HepG2 (cell line): Measurements from ENCODE around the gene CEBPA. TPM values are rescaled to one million over a fixed set of nuclear protein-coding genes. Genes with fewer than 3 reads are reported as not detected.
A peak's percentile ranks its signal among the peaks of the same experiment; 100 is the strongest.

ENCODE experiments used
- ATAC-seq: fragments of 200-7000 bp; cut with Tn5 transposase; 3 replicates; pipeline ENCODE4 v1.9.1; 2020; ENCODE audit warnings: mild to moderate bottlenecking, moderate library complexity
- BruUV-seq: library from RNA; stranded (reverse); fragments of 400-500 nt; replicated peaks from 2 replicates; lab custom pipeline; 2021; lab: Mats Ljungman, UMichigan
- CTCF ChIA-PET: fragments of 300-600 bp; formaldehyde crosslinking; extraction: SDS; loops from one replicate; lab custom pipeline; 2021; ENCODE audit warnings: low total read pairs, inconsistent platforms, low intra/inter-chr PET ratio; lab: Yijun Ruan, JAX
- POLR2A ChIA-PET: fragments of 350-600 bp; sonication (Branson Sonifier 250); formaldehyde crosslinking; loops from one replicate; lab custom pipeline; 2020; ENCODE audit warnings: antibody characterized with exemption, inconsistent platforms; lab: Yijun Ruan, JAX
- DNase-seq: peaks from one replicate; pipeline ENCODE4 v3.0.0-alpha.2; 2015; ENCODE audit warnings: low spot score
- FAIRE-seq: peaks from 3 replicates; lab custom pipeline; 2011; peaks lifted over from hg19 to GRCh38; lab: Jason Lieb, UNC
- H2AFZ ChIP-seq: one replicate; pipeline ENCODE4 v1.6.1; 2011; ENCODE audit warnings: low read length, inconsistent platforms
- H3K27ac ChIP-seq: fragments of 300-600 bp; 3 replicates; pipeline ENCODE4 v1.8.0; 2011; ENCODE audit warnings: mixed run types, mild to moderate bottlenecking, mixed read lengths, low read length, inconsistent platforms; ENCODE audit not compliant: insufficient read depth; ENCODE audit errors: extremely low read length
- H3K27me3 ChIP-seq, 2 experiments: fragments of 200-600 bp in 1 of 2; 2 replicates in 1 of 2; 3 replicates in 1 of 2; pipeline versions ENCODE4 v1.6.0 to v1.8.0; 2011; ENCODE audit warnings: low read length in 2 of 2, mild to moderate bottlenecking in 2 of 2, moderate library complexity in 2 of 2, inconsistent platforms in 1 of 2; ENCODE audit not compliant: insufficient read depth in 2 of 2, control insufficient read depth in 1 of 2
- H3K36me3 ChIP-seq, 2 experiments: fragments of 200-600 bp in 1 of 2; replicated peaks in 1 of 2; 2 replicates in 1 of 2; 3 replicates in 1 of 2; pipeline versions ENCODE4 v1.5.1 to v1.8.0; 2011; ENCODE audit warnings: low read length in 2 of 2, inconsistent platforms in 1 of 2; ENCODE audit not compliant: insufficient read depth in 2 of 2, control insufficient read depth in 1 of 2
- H3K4me1 ChIP-seq: 2 replicates; pipeline ENCODE4 v1.5.1; 2012; ENCODE audit warnings: low read length, inconsistent platforms; ENCODE audit not compliant: insufficient read depth
- H3K4me2 ChIP-seq: 2 replicates; pipeline ENCODE4 v1.6.0; 2011; ENCODE audit warnings: low read depth, low read length, inconsistent platforms
- H3K4me3 ChIP-seq, 3 experiments: fragments of 200-600 bp in 1 of 3; sonication (generic), shearing (Covaris generic) in 1 of 3; replicated peaks in 1 of 3; 2 replicates each; pipeline ENCODE4 v1.5.1; 2011 to 2016; ENCODE audit warnings: low read length in 3 of 3, inconsistent platforms in 2 of 3, low read depth in 2 of 3, mild to moderate bottlenecking in 2 of 3, control low read depth in 1 of 3, mixed read lengths in 1 of 3; ENCODE audit not compliant: insufficient read depth in 1 of 3
- H3K79me2 ChIP-seq: one replicate; pipeline ENCODE4 v1.6.1; 2011; ENCODE audit warnings: low read length, inconsistent platforms; ENCODE audit not compliant: insufficient read depth
- H3K9ac ChIP-seq: 2 replicates; pipeline ENCODE4 v1.6.0; 2011; ENCODE audit warnings: mild to moderate bottlenecking, low read depth, low read length, inconsistent platforms; ENCODE audit not compliant: insufficient read depth
- H3K9me3 ChIP-seq: 2 replicates; pipeline ENCODE4 v1.5.1; 2012; ENCODE audit warnings: mild to moderate bottlenecking, low read length
- H4K20me1 ChIP-seq: 2 replicates; pipeline ENCODE4 v1.6.0; 2011; ENCODE audit warnings: inconsistent platforms, mild to moderate bottlenecking, low read length, moderate library complexity; ENCODE audit not compliant: insufficient read depth
- BHLHE40 ChIP-seq: IDR thresholded peaks from 2 replicates; pipeline ENCODE4 v1.6.1; 2011; ENCODE audit warnings: low read length, improper control_type of control experiment
- FOXJ3 ChIP-seq: sonication (generic); formaldehyde crosslinking; IDR thresholded peaks from 2 replicates; pipeline ENCODE4 v1.4.0; 2020; ENCODE audit warnings: missing genetic modification reagents, mild to moderate bottlenecking, borderline replicate concordance
- GTF3A ChIP-seq: sonication (generic); formaldehyde crosslinking; conservative IDR thresholded peaks from 2 replicates; pipeline ENCODE4 v1.4.0; 2020; ENCODE audit warnings: mild to moderate bottlenecking, missing genetic modification reagents
- RFX1 ChIP-seq: fragments of 450-650 bp; IDR thresholded peaks from 2 replicates; pipeline ENCODE4 v1.6.1; 2017
- ZNF367 ChIP-seq: sonication (generic); formaldehyde crosslinking; IDR thresholded peaks from 2 replicates; pipeline ENCODE4 v1.4.0; 2020; ENCODE audit warnings: missing genetic modification reagents, borderline replicate concordance
- ZNF878 ChIP-seq: sonication (generic); formaldehyde crosslinking; IDR thresholded peaks from 2 replicates; pipeline ENCODE4 v1.8.1; 2023; ENCODE audit warnings: mild to moderate bottlenecking, missing genetic modification reagents, moderate library complexity
- ZSCAN25 ChIP-seq: sonication (generic); formaldehyde crosslinking; IDR thresholded peaks from 2 replicates; pipeline ENCODE4 v1.8.0; 2022; ENCODE audit warnings: mild to moderate bottlenecking, missing genetic modification reagents
- WGBS: methylation state at CpG from one replicate; pipeline ENCODE4 v1.1.6; 2017; ENCODE audit warnings: low lambda C conversion rate; 5-methylcytosine and 5-hydroxymethylcytosine counted together
- in situ Hi-C: cut with HindIII; loops from 2 replicates; pipeline ENCODE4 v1.10.0; 2017; ENCODE audit warnings: low pct_unique_long_range_greater_than_20kb; ENCODE audit not compliant: extremely low pct_ligation_motif_present
- intact Hi-C: fragments of 100-400 bp; cut with micrococcal nuclease; formaldehyde crosslinking; loops from one replicate; pipeline ENCODE4 v1.10.0; 2022; ENCODE audit not compliant: unreplicated experiment
- polyA plus RNA-seq, 8 experiments: library from polyadenylated mRNA; depleted of rRNA in 3 of 8; stranded (reverse) in 7 of 8; unstranded in 1 of 8; fragments of >200 nt; fragmentation: Illumina TruSeq in 4 of 8; extraction: Trizol in 4 of 8; gene quantifications; 2 replicates each; pipeline versions ENCODE4 v1.2.1 to v1.2.3, GENCODE V29; 2011 to 2016; ENCODE audit warnings: low read depth in 4 of 8, missing spikeins in 1 of 8, mixed read lengths in 1 of 8; ENCODE audit not compliant: insufficient read depth in 1 of 8
- total RNA-seq, 5 experiments: library from RNA; depleted of rRNA; stranded (reverse); fragments of >200 nt; fragmentation: Illumina TruSeq; extraction: Trizol; gene quantifications; 2 replicates each; pipeline ENCODE4 v1.2.3, GENCODE V29; 2016; ENCODE audit warnings: low read depth in 1 of 5
- TF ChIP-seq, protein P1 (sequence below): sonication (generic); formaldehyde crosslinking; IDR thresholded peaks from 2 replicates; pipeline ENCODE4 v1.5.0; 2020; ENCODE audit warnings: mild to moderate bottlenecking, missing genetic modification reagents, borderline replicate concordance
- TF ChIP-seq, protein P2 (sequence below): sonication (generic); formaldehyde crosslinking; IDR thresholded peaks from 2 replicates; pipeline ENCODE4 v1.4.0; 2020; ENCODE audit warnings: missing genetic modification reagents, mild to moderate bottlenecking, borderline replicate concordance
- TF ChIP-seq, protein P3 (sequence below): sonication (generic); formaldehyde crosslinking; IDR thresholded peaks from 2 replicates; pipeline ENCODE4 v1.4.0; 2020; ENCODE audit warnings: missing genetic modification reagents

Gene CEBPA
- total and polyA plus RNA-seq, 2 of the 13 experiments (the other 11 are each of a cell fraction or from before 2014, with no cell fraction given): 24.8 to 103 TPM

DNA sequence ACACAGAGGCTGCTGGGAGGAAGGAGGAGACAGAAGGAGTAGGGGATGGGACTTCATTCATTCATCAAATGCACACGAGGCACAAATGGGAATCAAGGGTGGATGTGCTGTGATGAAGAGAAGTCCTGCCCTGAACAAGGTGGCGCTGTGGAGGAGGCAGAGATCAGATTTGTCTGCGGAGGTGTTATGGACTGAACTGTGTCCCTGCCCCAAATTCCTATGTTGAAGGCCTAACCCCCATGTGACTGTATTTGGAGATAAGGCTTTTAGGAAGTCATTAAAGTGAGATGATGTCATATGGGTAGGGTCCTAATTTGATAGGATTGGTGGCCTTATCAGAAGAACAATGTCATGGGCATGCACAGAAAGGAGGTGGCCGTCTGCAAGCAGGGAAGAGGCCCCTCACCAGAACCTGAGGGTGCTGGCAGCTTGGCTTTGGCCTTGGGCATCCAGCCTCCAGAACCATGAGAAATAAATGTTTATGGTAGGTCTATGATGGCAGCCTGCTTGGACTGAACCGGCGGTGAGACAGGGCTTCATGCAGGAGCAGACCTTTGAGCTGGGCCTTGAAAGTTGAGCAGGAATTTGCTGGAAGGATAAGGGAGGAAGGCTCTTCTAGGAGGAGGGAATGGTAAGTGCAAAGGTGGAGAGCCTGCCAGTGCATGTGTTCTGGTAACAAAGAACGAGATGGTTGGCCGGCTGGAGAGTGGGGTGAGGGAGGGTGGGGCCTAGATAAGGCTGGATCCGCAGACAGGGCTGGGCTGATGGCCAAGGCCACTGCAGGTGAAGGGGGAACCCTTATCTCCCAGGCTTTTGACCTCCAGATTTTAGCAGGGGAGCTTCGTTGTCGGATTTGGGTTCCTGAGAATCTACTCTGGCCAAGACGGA is 2.7 kb upstream of the CEBPA start:
- no TSS peak for BruUV-seq
- H3K9ac ChIP-seq: peak overlapping the region; percentile 89; the same call in 1 of the 2 replicates
- TF ChIP-seq ZSCAN25 (CRISPR knock-in tag) (peak; percentile 50; the same call in 1 of the 2 replicates), FOXJ3 (CRISPR knock-in tag) (no peak), BHLHE40 (no peak), ZNF367 (no peak), GTF3A (no peak), ZNF878 (0 out of 2 replicates have a peak, but pooled peaks have one; percentile 25), RFX1 (no peak)
- TF ChIP-seq, protein P1, sequence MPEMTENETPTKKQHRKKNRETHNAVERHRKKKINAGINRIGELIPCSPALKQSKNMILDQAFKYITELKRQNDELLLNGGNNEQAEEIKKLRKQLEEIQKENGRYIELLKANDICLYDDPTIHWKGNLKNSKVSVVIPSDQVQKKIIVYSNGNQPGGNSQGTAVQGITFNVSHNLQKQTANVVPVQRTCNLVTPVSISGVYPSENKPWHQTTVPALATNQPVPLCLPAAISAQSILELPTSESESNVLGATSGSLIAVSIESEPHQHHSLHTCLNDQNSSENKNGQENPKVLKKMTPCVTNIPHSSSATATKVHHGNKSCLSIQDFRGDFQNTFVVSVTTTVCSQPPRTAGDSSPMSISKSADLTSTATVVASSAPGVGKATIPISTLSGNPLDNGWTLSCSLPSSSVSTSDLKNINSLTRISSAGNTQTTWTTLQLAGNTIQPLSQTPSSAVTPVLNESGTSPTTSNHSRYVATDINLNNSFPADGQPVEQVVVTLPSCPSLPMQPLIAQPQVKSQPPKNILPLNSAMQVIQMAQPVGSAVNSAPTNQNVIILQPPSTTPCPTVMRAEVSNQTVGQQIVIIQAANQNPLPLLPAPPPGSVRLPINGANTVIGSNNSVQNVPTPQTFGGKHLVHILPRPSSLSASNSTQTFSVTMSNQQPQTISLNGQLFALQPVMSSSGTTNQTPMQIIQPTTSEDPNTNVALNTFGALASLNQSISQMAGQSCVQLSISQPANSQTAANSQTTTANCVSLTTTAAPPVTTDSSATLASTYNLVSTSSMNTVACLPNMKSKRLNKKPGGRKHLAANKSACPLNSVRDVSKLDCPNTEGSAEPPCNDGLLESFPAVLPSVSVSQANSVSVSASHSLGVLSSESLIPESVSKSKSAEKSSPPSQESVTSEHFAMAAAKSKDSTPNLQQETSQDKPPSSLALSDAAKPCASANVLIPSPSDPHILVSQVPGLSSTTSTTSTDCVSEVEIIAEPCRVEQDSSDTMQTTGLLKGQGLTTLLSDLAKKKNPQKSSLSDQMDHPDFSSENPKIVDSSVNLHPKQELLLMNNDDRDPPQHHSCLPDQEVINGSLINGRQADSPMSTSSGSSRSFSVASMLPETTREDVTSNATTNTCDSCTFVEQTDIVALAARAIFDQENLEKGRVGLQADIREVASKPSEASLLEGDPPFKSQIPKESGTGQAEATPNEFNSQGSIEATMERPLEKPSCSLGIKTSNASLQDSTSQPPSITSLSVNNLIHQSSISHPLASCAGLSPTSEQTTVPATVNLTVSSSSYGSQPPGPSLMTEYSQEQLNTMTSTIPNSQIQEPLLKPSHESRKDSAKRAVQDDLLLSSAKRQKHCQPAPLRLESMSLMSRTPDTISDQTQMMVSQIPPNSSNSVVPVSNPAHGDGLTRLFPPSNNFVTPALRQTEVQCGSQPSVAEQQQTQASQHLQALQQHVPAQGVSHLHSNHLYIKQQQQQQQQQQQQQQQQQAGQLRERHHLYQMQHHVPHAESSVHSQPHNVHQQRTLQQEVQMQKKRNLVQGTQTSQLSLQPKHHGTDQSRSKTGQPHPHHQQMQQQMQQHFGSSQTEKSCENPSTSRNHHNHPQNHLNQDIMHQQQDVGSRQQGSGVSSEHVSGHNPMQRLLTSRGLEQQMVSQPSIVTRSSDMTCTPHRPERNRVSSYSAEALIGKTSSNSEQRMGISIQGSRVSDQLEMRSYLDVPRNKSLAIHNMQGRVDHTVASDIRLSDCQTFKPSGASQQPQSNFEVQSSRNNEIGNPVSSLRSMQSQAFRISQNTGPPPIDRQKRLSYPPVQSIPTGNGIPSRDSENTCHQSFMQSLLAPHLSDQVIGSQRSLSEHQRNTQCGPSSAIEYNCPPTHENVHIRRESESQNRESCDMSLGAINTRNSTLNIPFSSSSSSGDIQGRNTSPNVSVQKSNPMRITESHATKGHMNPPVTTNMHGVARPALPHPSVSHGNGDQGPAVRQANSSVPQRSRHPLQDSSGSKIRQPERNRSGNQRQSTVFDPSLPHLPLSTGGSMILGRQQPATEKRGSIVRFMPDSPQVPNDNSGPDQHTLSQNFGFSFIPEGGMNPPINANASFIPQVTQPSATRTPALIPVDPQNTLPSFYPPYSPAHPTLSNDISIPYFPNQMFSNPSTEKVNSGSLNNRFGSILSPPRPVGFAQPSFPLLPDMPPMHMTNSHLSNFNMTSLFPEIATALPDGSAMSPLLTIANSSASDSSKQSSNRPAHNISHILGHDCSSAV (CRISPR knock-in tag): no peak; the same call in 1 of the 2 replicates
- TF ChIP-seq, protein P2, sequence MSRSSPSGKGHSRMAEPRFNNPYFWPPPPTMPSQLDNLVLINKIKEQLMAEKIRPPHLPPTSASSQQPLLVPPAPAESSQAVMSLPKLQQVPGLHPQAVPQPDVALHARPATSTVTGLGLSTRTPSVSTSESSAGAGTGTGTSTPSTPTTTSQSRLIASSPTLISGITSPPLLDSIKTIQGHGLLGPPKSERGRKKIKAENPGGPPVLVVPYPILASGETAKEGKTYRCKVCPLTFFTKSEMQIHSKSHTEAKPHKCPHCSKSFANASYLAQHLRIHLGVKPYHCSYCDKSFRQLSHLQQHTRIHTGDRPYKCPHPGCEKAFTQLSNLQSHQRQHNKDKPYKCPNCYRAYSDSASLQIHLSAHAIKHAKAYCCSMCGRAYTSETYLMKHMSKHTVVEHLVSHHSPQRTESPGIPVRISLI (CRISPR knock-in tag): no peak
- TF ChIP-seq, protein P3, sequence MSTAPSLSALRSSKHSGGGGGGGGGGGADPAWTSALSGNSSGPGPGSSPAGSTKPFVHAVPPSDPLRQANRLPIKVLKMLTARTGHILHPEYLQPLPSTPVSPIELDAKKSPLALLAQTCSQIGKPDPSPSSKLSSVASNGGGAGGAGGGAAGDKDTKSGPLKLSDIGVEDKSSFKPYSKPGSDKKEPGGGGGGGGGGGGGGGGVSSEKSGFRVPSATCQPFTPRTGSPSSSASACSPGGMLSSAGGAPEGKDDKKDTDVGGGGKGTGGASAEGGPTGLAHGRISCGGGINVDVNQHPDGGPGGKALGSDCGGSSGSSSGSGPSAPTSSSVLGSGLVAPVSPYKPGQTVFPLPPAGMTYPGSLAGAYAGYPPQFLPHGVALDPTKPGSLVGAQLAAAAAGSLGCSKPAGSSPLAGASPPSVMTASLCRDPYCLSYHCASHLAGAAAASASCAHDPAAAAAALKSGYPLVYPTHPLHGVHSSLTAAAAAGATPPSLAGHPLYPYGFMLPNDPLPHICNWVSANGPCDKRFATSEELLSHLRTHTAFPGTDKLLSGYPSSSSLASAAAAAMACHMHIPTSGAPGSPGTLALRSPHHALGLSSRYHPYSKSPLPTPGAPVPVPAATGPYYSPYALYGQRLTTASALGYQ (CRISPR knock-in tag): no peak; the same call in 1 of the 2 replicates

More for the DNA sequence above, 2.7 kb upstream of the CEBPA start:
- ATAC-seq: peak; percentile 9; the same call in 2 of the 3 replicates
- Histone ChIP-seq H3K4me2 (peak overlapping the region; percentile 88), H3K36me3 (no peaks in the 10 kb centered on the region; a peak in 1 of 5 replicates), H3K4me1 (peaks cover 28% of the 10 kb centered on the region), H2AFZ (no peak overlapping the region), H3K4me3 (peak overlapping the region in 2 of 3 experiments; percentile 85 to 88; a peak in 3 of 6 replicates), H3K27ac (peak overlapping the region; percentile 95), H4K20me1 (peaks cover 14% of the 10 kb centered on the region; the same call in 1 of the 2 replicates), H3K79me2 (peaks cover 30% of the 10 kb centered on the region), H3K27me3 (no peaks in the 10 kb centered on the region), H3K9me3 (no peaks in the 10 kb centered on the region)
- CTCF ChIA-PET: interaction anchor here (1.7 kb wide), 1 partner anchor 101 kb away, joined by 3 read pairs; no protein-coding TSS in a partner anchor
- in situ Hi-C loops (loop anchor here (5.0 kb wide), 2 partner anchors 68 to 97 kb away; no protein-coding TSS in a partner anchor), intact Hi-C loops (loop anchor here (5.0 kb wide), 1 partner anchor 87 kb away; no protein-coding TSS in a partner anchor)
- 23% methylated on average over 12 of the region's 12 CpGs for WGBS
- POLR2A ChIA-PET: interaction anchor here (0.7 to 3.8 kb wide), 8 partner anchors 26 to 99 kb away, joined by 3 to 40 read pairs (median 6); partner anchors contain the start of gene CEBPG
- peak; percentile 56 for DNase-seq
- peak; percentile 86 for FAIRE-seq
